ENCODE measurements around the gene TMEM132E.

The TMEM132E gene

GRCh38 chr17:34669511-34669910 lies 90.1 kb downstream of the TMEM132E start:
- Histone ChIP-seq H3K9ac (ENCODE audit: low read length) (no peak overlapping the region), H2AFZ (ENCODE audit: low read depth, low read length, severe bottlenecking) (no peak overlapping the region), H4K20me1 (ENCODE audit: low read depth, low read length) (no peaks in the 10 kb centered on the region), H3K27me3 (ENCODE audit: low read length) (no peaks in the 10 kb centered on the region), H3K4me3 (ENCODE audit: insufficient read depth, low read length, poor library complexity, severe bottlenecking) (no peak overlapping the region), H3K79me2 (ENCODE audit: insufficient read depth, low read length) (no peaks in the 10 kb centered on the region), H3K36me3 (ENCODE audit: low read length) (no peaks in the 10 kb centered on the region), H3K9me3 (ENCODE audit: insufficient read depth, low read length) (no peaks in the 10 kb centered on the region), H3K9me2 (replicated peaks; ENCODE audit: insufficient read depth, low read length) (no peaks in the 10 kb centered on the region), H3K4me2 (ENCODE audit: low read depth, low read length, poor library complexity, severe bottlenecking) (no peak overlapping the region), H3K27ac (ENCODE audit: low read depth, low read length) (no peak overlapping the region), H3F3A (ENCODE audit: insufficient read depth) (no peaks in the 10 kb centered on the region)
- TF ChIP-seq EZH2phosphoT487 (conservative IDR thresholded peaks at IDR 0.05; ENCODE audit: low read length) (no peak), CTCF (IDR thresholded peaks at IDR 0.05; ENCODE audit: insufficient read depth, low read length, poor library complexity, severe bottlenecking) (no peak)

- no peaks in the 10 kb centered on the region for H3F3A ChIP-seq (ENCODE audit: insufficient read depth)
- H3K27ac ChIP-seq (ENCODE audit: low read depth, low read length), result no peak overlapping the region
- no peaks in the 10 kb centered on the region for H3K36me3 ChIP-seq (ENCODE audit: low read length)
- no peak overlapping the region for H3K9ac ChIP-seq (ENCODE audit: low read length)
- no peak overlapping the region for H3K4me2 ChIP-seq (ENCODE audit: low read depth, low read length, poor library complexity, severe bottlenecking)
- H3K4me3 ChIP-seq (ENCODE audit: insufficient read depth, low read length, poor library complexity, severe bottlenecking), result no peak overlapping the region
- H3K79me2 ChIP-seq (ENCODE audit: insufficient read depth, low read length), result no peaks in the 10 kb centered on the region
- no peaks in the 10 kb centered on the region for H4K20me1 ChIP-seq (ENCODE audit: low read depth, low read length)
- H3K9me3 ChIP-seq (ENCODE audit: insufficient read depth, low read length), result no peaks in the 10 kb centered on the region
- TF ChIP-seq CTCF (IDR thresholded peaks at IDR 0.05; ENCODE audit: insufficient read depth, low read length, poor library complexity, severe bottlenecking) (no peak), EZH2phosphoT487 (conservative IDR thresholded peaks at IDR 0.05; ENCODE audit: low read length) (no peak)
- no peak overlapping the region for H2AFZ ChIP-seq (ENCODE audit: low read depth, low read length, severe bottlenecking)
- no peaks in the 10 kb centered on the region for H3K9me2 ChIP-seq (replicated peaks; ENCODE audit: insufficient read depth, low read length)
- no peaks in the 10 kb centered on the region for H3K27me3 ChIP-seq (ENCODE audit: low read length)
These were observed 91.2 kb downstream of the TMEM132E start for GRCh38 chr17:34670618-34671017.

- Histone ChIP-seq H3K9ac (ENCODE audit: low read length) (no peak overlapping the region), H3K4me3 (ENCODE audit: insufficient read depth, low read length, poor library complexity, severe bottlenecking) (no peak overlapping the region), H3K79me2 (ENCODE audit: insufficient read depth, low read length) (no peaks in the 10 kb centered on the region), H2AFZ (ENCODE audit: low read depth, low read length, severe bottlenecking) (no peak overlapping the region), H3K9me2 (replicated peaks; ENCODE audit: insufficient read depth, low read length) (no peaks in the 10 kb centered on the region), H3K27me3 (ENCODE audit: low read length) (no peaks in the 10 kb centered on the region), H3K9me3 (ENCODE audit: insufficient read depth, low read length) (no peaks in the 10 kb centered on the region), H3K27ac (ENCODE audit: low read depth, low read length) (no peak overlapping the region), H3F3A (ENCODE audit: insufficient read depth) (no peaks in the 10 kb centered on the region), H3K4me2 (ENCODE audit: low read depth, low read length, poor library complexity, severe bottlenecking) (no peak overlapping the region), H3K36me3 (ENCODE audit: low read length) (no peaks in the 10 kb centered on the region), H4K20me1 (ENCODE audit: low read depth, low read length) (no peaks in the 10 kb centered on the region)
- no peak for TF ChIP-seq EZH2phosphoT487 (conservative IDR thresholded peaks at IDR 0.05; ENCODE audit: low read length)
- TF ChIP-seq CTCF (IDR thresholded peaks at IDR 0.05; ENCODE audit: insufficient read depth, low read length, poor library complexity, severe bottlenecking), result no peak
These were observed 91.8 kb downstream of the TMEM132E start for GRCh38 chr17:34671191-34671590.
